Activated CD4-positive, CD25-positive, alpha-beta regulatory T cell treated with anti-CD3 and anti-CD28 coated beads, Interleukin-2, amount 50 U/mL, for 16 hours (primary cell): ENCODE data around the gene ZBTB25.
"Not testable (repeated sequence)": the region's sequence is repeated elsewhere in the genome, so short reads cannot be mapped to it uniquely, and the experiment has no call there.

Source experiments
- DNase-seq: peaks from one replicate; pipeline ENCODE4 v3.0.0-alpha.2; 2020; ENCODE audit warnings: low read depth, low spot score

Gene ZBTB25

GRCh38 chr14:64503434-64504309, at the start of gene ZBTB25:
Gene ZBTB25 (minus strand): TSS chr14:64503838. CDS start chr14:64490533, 13,305 bp downstream.
- DNase-seq: peak; percentile 97

GRCh38 chr14:64550621-64551333, 47.1 kb upstream of the ZBTB25 start:
- no peak for DNase-seq

DNA sequence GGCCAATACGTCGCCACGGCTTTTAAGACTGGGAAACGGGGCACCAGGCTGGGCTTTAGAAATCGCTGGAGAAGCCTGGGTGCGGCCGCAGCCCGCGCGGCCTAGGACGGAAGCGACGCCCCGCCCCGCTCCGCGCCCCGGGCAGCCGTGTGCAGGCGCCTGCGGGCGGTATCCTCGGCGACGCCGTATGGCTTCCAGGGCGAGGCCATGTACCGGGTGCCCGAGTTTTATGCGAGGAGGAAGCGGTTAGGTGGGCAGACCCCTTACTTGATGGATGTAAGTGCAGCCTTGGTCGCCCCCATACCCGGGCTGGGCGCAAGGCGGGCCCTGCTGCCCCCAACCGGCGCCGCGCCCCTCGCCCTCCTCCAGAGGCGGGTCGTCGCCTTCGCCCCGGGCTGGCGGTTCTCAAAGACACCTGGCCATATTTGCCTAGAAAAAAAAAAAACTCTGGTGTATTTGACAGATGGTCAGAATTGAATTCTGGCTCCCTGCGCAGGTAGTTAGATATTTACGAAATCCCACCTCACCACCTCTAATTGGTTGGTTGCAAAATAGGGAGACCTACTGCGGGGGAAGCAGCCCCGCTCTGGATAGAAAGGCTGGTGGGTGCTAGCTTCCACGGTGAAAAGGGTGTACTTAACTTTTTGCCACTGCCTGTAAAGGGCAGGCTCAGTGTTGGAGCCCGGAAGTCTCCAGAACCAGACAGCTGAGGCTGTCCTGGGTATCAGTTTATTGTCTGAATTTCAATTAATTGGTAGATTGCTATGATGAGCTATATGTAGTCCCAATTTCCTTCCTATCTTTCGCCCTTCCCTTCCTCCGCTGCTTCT, 46.4 kb upstream of the ZBTB25 start, which contains the start of gene PPP1R36:
TSS of gene PPP1R36 (plus strand) at position 171 of the 830 bp plus-strand sequence. CDS start at position 208, 37 bp downstream.
- DNase-seq: no peak

- DNase-seq: no peak
Measured at GRCh38 chr14:64549016-64549415, 45.4 kb upstream of the ZBTB25 start.

DNA sequence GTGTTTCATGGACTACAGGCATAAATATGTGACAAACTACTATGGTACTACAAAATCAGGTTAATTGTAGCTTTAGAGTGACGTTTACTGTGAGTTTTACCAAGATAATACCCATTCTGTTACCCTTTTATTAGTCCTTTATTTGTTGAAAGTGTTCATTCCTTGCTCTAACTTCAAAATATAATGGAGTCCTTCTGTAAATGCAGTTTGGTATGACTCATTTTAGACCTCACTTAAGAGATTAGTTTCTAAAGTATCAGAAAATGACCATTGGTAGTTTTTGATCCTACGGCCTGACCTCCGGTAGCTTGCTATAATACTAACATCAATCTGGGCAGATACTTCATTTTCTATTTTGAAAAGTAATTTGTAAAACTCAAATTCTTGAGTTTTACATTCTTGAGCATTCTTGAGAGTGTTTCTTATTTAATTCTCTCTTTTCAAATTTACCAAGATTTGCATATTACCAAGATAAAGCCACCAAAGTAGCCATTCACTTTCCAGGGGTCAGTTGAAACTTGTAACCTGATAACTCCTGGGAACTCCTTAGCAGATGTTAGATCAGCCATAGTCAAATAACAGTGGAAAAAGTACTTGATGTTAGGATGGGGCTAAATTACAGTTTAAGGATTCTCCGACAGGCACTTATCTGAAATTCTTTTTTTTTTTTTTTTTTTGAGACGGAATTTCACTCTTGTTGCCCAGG, 41.1 kb upstream of the ZBTB25 start:
- DNase-seq: no peak

DNA sequence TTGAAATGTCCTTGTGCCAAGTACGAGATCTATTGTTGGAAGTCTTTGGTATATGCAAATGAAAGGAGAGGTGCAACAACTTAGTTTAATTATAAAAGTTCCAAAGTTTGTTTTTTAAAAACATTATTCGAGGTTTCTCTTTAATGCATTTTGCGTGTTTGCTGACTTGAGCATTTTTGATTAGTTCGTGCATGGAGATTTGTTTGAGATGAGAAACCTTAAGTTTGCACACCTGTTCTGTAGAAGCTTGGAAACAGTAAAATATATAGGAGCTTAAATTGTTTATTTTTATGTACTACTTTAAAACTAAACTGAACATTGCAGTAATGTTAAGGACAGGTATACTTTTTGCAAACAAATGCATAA, 39.2 kb upstream of the ZBTB25 start:
- no peak for DNase-seq

GRCh38 chr14:64541972-64542835, 38.6 kb upstream of the ZBTB25 start:
- no peak for DNase-seq

DNA sequence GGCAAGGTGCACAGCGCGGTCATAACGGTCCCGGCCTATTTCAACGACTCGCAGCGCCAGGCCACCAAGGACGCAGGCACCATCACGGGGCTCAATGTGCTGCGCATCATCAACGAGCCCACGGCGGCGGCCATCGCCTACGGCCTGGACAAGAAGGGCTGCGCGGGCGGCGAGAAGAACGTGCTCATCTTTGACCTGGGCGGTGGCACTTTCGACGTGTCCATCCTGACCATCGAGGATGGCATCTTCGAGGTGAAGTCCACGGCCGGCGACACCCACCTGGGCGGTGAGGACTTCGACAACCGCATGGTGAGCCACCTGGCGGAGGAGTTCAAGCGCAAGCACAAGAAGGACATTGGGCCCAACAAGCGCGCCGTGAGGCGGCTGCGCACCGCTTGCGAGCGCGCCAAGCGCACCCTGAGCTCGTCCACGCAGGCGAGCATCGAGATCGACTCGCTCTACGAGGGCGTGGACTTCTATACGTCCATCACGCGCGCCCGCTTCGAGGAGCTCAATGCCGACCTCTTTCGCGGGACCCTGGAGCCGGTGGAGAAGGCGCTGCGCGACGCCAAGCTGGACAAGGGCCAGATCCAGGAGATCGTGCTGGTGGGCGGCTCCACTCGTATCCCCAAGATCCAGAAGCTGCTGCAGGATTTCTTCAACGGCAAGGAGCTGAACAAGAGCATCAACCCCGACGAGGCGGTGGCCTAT, 37.8 kb upstream of the ZBTB25 start:
- no peak for DNase-seq

GRCh38 chr14:64540208-64541202, 36.9 kb upstream of the ZBTB25 start, which contains the start of gene HSPA2:
Gene HSPA2 (plus strand): TSS chr14:64540741. CDS start chr14:64540850, 109 bp downstream.
- peak; percentile 81 for DNase-seq

DNA sequence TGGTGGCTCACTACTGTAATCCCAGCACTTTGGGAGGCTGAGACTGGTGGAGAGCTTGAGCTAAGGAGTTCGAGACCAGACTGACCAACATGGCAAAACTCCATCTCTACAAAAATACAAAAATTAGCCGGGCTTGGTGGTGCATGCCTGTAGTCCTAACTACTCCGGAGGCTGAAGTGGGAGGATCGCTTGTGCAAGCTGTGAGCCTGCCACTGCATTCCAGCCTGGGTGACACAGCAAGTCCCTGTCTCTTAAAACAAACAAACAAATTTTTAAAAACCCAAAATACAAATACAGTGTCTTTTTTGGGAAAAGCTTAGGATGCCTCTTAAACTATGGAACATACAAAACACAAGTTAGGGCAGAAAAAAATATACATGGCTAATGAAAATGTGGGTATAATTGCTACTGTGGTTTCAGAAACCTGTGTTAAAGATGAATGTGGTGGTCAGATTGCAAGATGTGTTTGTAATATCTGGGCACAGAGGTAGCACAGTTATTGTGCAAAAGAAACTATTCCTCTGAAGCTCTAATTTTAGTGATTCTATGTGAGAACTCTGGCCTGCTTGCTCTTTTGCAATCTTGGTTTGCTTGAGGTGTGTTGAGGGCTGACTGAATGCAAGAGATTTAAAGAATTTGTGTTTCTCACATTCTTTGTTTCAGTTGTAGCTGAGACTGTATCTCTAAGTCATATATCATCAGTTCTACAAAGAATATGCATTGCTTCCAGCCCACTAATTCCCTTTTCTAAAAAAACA, 33.0 kb upstream of the ZBTB25 start:
- no peak for DNase-seq

DNA sequence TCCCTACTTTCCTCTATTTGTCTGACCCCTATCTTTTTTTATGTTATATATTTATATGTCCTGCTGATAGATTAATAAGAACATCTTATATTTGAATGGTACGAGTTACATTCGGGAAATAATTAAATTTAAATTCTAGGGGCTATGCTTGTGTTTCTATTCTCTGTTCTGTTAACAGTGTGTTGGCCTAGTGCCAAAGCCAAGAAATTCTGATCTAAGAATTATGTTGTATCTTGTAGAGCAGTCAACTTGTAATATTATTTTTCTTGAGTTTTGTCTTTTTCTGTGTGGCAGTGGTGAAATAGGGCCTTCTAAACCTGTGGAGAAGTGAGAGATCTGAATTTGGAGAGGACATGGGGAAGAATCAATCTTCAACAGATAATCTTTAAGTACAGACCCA, 27.9 kb upstream of the ZBTB25 start:
- DNase-seq: no peak

DNA sequence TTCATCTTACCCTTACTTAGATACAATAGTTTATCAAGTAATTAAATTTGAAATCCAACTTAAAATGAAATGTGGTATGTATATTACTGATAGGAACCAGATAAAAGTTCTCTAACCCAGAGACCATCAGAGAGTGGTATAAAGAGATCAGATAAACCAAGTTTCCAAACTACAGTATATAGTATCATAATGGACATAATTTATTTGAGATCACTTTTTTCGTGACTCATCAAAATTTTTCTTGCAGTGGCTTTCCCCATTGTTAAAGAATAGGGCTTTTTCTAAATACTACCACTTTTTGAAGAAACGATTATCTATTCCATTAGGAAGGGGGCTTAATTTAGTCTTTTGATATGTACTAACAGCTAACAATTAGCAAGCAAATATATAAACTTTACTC, 21.7 kb upstream of the ZBTB25 start:
- DNase-seq: no peak

DNA sequence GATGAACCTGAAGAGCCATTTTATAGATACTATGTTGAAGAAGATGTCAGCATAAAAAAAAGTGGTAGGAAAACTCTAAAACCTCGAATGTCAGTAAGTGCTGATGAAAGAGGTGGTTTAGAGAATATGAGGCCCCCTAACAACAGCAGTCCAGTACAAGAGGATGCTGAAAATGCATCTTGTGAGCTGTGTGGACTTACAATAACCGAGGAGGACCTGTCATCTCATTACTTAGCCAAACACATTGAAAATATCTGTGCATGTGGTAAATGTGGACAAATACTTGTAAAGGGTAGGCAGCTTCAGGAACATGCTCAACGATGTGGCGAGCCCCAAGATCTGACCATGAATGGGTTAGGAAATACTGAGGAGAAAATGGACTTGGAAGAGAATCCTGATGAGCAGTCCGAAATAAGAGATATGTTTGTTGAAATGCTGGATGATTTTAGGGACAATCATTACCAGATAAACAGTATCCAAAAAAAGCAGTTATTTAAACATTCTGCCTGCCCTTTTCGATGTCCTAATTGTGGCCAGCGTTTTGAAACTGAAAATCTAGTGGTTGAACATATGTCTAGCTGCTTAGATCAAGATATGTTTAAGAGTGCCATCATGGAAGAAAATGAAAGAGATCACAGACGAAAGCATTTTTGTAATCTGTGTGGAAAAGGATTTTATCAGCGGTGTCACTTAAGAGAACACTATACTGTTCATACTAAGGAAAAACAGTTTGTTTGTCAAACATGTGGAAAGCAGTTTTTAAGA, 19.1 kb upstream of the ZBTB25 start:
- no peak for DNase-seq

GRCh38 chr14:64520699-64521098, 17.1 kb upstream of the ZBTB25 start:
- no peak for DNase-seq

DNA sequence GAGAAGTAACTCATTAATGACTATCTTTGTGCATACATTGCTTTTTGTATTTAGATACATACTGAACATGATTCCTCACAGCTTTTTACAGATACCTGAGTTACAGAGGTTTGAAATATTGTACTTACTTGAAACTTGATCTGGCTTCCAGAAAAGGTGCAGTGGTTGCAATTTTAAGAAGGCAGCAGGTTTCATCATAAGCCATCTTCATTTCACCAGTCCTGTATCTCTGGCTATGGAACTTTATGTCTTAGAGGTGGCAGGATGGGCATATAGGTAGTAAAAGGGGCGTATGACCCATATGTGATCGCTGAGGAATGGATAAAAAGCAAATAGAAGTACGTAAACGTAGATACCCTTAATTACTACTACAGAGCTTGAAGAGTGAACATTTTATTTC, 14.6 kb upstream of the ZBTB25 start:
- no peak for DNase-seq

DNA sequence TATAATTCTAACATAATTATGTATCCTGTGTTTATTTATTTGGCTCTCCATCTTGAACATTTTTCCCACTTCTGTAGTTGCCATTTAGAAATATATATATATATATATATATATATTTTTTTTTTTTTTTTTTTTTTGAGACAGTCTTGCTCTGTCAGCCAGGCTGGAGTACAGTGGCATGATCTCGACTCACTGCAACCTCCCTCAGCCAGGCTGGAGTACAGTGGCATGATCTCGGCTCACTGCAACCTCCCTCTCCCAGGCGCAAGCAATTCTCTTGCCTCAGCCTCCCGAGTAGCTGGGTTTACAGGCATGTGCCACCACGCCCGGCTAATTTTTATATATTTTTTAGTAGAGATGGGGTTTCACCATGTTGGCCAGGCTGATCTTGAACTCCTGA, 14.0 kb upstream of the ZBTB25 start:
- DNase-seq: not testable (repeated sequence)

- no peak for DNase-seq
Measured at GRCh38 chr14:64516969-64517368, 13.3 kb upstream of the ZBTB25 start.
